ENCODE measurements around the gene CHRNB4. TPM values are rescaled to one million over a fixed set of nuclear protein-coding genes. Genes with fewer than 3 reads are reported as not detected.

CHRNB4 gene
- total and polyA plus RNA-seq, 4 donors: not detected

DNA sequence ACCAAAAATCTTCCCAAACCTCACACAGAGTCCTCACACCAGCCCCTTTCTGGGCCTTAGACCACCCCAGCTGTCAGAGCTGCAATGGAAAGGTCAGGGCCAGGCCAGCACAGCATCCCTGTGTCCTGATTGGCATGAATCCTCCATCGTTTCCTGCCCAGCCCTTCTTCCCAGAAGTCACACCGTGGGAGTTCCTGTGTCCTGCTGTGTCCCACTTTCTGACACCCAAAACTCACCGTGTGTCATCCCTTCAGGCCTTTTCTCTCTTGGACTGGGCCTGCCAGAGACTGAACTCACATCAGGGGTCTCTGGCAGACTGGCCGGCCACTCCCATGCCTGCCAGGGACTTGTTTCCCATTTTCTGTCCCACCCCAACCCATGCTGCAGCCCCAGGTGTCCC, 32.5 kb upstream of the CHRNB4 start (continued):
- TF ChIP-seq RAD21 (IDR thresholded peaks at IDR 0.05) (no peak), ZBTB33 (IDR thresholded peaks at IDR 0.05) (no peak)

- no peak overlapping the region for H3K27ac ChIP-seq (ENCODE audit: low read depth in 1 of 2, low read length in 2 of 2)
- no peaks in the 10 kb centered on the region for H3K4me1 ChIP-seq (ENCODE audit: control insufficient read depth in 4 of 4, insufficient read depth in 4 of 4, low read length in 3 of 4)
- H3K9ac ChIP-seq (ENCODE audit: low read depth in 1 of 2, low read length in 2 of 2): no peak overlapping the region
- no peaks in the 10 kb centered on the region for H3K9me3 ChIP-seq (ENCODE audit: control insufficient read depth in 4 of 4, low read length in 3 of 4)
- 94% methylated on average over 9 of the region's 9 CpGs for WGBS
- no peaks in the 10 kb centered on the region for H3K27me3 ChIP-seq (ENCODE audit: control insufficient read depth in 4 of 4, insufficient read depth in 4 of 4, low read length in 3 of 4)
- no peak for DNase-seq (ENCODE audit: low spot score)
- no peak for TF ChIP-seq RXRA (IDR thresholded peaks at IDR 0.05)
- no peak for TF ChIP-seq HNF4A (conservative IDR thresholded peaks at IDR 0.05)
- TF ChIP-seq ZBTB33 (IDR thresholded peaks at IDR 0.05): no peak
- TF ChIP-seq, protein P1, sequence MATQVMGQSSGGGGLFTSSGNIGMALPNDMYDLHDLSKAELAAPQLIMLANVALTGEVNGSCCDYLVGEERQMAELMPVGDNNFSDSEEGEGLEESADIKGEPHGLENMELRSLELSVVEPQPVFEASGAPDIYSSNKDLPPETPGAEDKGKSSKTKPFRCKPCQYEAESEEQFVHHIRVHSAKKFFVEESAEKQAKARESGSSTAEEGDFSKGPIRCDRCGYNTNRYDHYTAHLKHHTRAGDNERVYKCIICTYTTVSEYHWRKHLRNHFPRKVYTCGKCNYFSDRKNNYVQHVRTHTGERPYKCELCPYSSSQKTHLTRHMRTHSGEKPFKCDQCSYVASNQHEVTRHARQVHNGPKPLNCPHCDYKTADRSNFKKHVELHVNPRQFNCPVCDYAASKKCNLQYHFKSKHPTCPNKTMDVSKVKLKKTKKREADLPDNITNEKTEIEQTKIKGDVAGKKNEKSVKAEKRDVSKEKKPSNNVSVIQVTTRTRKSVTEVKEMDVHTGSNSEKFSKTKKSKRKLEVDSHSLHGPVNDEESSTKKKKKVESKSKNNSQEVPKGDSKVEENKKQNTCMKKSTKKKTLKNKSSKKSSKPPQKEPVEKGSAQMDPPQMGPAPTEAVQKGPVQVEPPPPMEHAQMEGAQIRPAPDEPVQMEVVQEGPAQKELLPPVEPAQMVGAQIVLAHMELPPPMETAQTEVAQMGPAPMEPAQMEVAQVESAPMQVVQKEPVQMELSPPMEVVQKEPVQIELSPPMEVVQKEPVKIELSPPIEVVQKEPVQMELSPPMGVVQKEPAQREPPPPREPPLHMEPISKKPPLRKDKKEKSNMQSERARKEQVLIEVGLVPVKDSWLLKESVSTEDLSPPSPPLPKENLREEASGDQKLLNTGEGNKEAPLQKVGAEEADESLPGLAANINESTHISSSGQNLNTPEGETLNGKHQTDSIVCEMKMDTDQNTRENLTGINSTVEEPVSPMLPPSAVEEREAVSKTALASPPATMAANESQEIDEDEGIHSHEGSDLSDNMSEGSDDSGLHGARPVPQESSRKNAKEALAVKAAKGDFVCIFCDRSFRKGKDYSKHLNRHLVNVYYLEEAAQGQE (IDR thresholded peaks at IDR 0.05): no peak
- no peak for TF ChIP-seq SP1 (IDR thresholded peaks at IDR 0.05)
- no peak for TF ChIP-seq YY1 (IDR thresholded peaks at IDR 0.05)
- no peak for TF ChIP-seq NR2F2 (IDR thresholded peaks at IDR 0.05)
- TF ChIP-seq CTCF (IDR thresholded peaks at IDR 0.05; ENCODE audit: low read depth, low read length, missing input control): no peak
- H3K36me3 ChIP-seq (ENCODE audit: control insufficient read depth in 4 of 4, insufficient read depth in 3 of 4, low read depth in 1 of 4, low read length in 3 of 4): no peaks in the 10 kb centered on the region
- H3K4me3 ChIP-seq (ENCODE audit: low read depth in 1 of 3, low read length in 3 of 3): no peak overlapping the region
Observed at GRCh38 chr15:78672285-78673014, 31.4 kb upstream of the CHRNB4 start.
